ENCODE results near the gene MRAP2. TPM values are rescaled to one million over a fixed set of nuclear protein-coding genes. Genes with fewer than 3 reads are reported as not detected.

The MRAP2 gene
- total and polyA plus RNA-seq, 2 donors (not counting 3 experiments of a cell fraction or from before 2014, with no cell fraction given): 5.8 to 8.6 TPM

DNA sequence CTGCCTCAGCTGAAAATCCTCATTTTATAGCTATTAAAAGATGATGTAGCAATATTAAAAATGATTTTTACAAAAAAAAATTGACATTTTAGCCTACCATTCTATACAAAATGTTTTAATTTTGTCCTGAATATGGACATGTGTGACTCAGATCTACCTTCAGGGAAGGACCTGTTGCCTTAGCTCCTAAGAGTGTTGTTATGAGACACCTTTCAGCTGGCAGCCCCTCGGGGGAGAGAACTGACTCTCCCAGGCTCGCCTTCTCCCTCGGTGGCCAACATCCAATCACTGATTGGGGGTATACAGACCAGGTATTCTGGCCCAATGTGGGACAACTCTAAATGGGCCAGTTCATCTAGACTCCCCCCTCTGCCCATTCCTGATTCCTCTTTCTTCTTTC lies 32.5 kb upstream of the MRAP2 start:
- Histone ChIP-seq H3K4me3 (replicated peaks in 1 of 3; ENCODE audit: insufficient read depth in 1 of 3, low read depth in 1 of 3, low read length in 3 of 3) (no peak overlapping the region), H3K4me2 (ENCODE audit: insufficient read depth, low read length) (no peak overlapping the region), H3K4me1 (ENCODE audit: control insufficient read depth, extremely low read depth, insufficient read depth, low read length) (no peaks in the 10 kb centered on the region), H3K36me3 (ENCODE audit: control insufficient read depth in 2 of 2, extremely low read depth in 1 of 2, insufficient read depth in 2 of 2, low read length in 2 of 2) (no peaks in the 10 kb centered on the region), H3K9me3 (replicated peaks; ENCODE audit: control insufficient read depth, insufficient read depth, low read length) (no peaks in the 10 kb centered on the region), H4K20me1 (replicated peaks; ENCODE audit: control insufficient read depth, extremely low read depth, insufficient read depth, low read length) (no peaks in the 10 kb centered on the region), H3K27me3 (ENCODE audit: control insufficient read depth in 2 of 2, insufficient read depth in 2 of 2, low read length in 2 of 2) (peaks cover 0 to 2% of the 10 kb centered on the region in 2 experiments), H3K79me2 (ENCODE audit: control insufficient read depth, insufficient read depth, low read length) (no peaks in the 10 kb centered on the region), H3K9me1 (replicated peaks; ENCODE audit: control insufficient read depth, extremely low read depth, insufficient read depth, low read length) (no peaks in the 10 kb centered on the region), H2AFZ (ENCODE audit: low read depth, low read length) (no peak overlapping the region), H3K9ac (replicated peaks; ENCODE audit: extremely low read depth, insufficient read depth, low read length) (no peak overlapping the region), H3K27ac (ENCODE audit: insufficient read depth, low read depth, low read length) (no peak overlapping the region)
- ChIA-PET POLR2A (no interaction called here), CTCF (no interaction called here)
- DNase-seq (ENCODE audit: low read depth, low spot score): no peak
- no TSS peak for BruUV-seq (replicated peaks)
- dilution Hi-C loops (cut with MboI; ENCODE audit: extremely low pct_ligation_motif_present, low sequenced_read_pairs) (no loop called here), intact Hi-C loops (cut with micrococcal nuclease) (no loop called here)
- TF ChIP-seq FOS (IDR thresholded peaks at IDR 0.05; ENCODE audit: borderline replicate concordance, insufficient read depth, low read length) (no peak), JUN (IDR thresholded peaks at IDR 0.05; ENCODE audit: borderline replicate concordance, insufficient read depth, insufficient read length, low read depth) (no peak), EZH2 (IDR thresholded peaks at IDR 0.05; ENCODE audit: borderline replicate concordance, low read depth, low read length, severe bottlenecking) (no peak), MYC (IDR thresholded peaks at IDR 0.05; ENCODE audit: low read depth, low read length) (no peak), POLR2A (IDR thresholded peaks at IDR 0.05; ENCODE audit: low read depth, low read length) (no peak), GATA2 (IDR thresholded peaks at IDR 0.05; ENCODE audit: insufficient read depth, insufficient read length, low read depth, low read length) (no peak), POLR2AphosphoS5 (IDR thresholded peaks at IDR 0.05; ENCODE audit: insufficient read depth, low read depth, low read length) (no peak)
- TF ChIP-seq, protein P1, sequence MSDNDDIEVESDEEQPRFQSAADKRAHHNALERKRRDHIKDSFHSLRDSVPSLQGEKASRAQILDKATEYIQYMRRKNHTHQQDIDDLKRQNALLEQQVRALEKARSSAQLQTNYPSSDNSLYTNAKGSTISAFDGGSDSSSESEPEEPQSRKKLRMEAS (IDR thresholded peaks at IDR 0.05; ENCODE audit: insufficient read depth, insufficient read length): no peak
- TF ChIP-seq, protein P2, sequence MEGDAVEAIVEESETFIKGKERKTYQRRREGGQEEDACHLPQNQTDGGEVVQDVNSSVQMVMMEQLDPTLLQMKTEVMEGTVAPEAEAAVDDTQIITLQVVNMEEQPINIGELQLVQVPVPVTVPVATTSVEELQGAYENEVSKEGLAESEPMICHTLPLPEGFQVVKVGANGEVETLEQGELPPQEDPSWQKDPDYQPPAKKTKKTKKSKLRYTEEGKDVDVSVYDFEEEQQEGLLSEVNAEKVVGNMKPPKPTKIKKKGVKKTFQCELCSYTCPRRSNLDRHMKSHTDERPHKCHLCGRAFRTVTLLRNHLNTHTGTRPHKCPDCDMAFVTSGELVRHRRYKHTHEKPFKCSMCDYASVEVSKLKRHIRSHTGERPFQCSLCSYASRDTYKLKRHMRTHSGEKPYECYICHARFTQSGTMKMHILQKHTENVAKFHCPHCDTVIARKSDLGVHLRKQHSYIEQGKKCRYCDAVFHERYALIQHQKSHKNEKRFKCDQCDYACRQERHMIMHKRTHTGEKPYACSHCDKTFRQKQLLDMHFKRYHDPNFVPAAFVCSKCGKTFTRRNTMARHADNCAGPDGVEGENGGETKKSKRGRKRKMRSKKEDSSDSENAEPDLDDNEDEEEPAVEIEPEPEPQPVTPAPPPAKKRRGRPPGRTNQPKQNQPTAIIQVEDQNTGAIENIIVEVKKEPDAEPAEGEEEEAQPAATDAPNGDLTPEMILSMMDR (IDR thresholded peaks at IDR 0.05; ENCODE audit: extremely low read depth in 1 of 2, insufficient read depth in 1 of 2, low read depth in 1 of 2, low read length in 2 of 2): no peak
- no peak for FAIRE-seq
